ENCODE measurements around the gene SP110.
"Not testable (repeated sequence)": the region's sequence is repeated elsewhere in the genome, so short reads cannot be mapped to it uniquely, and the experiment has no call there.

The SP110 gene

GRCh38 chr2:230224458-230224857, 4.7 kb upstream of the SP110 start:
- no peak for DNase-seq (ENCODE audit: low spot score)

- DNase-seq (ENCODE audit: low spot score), result not testable (repeated sequence)
These were observed 3.0 kb upstream of the SP110 start for GRCh38 chr2:230222829-230223228.

- DNase-seq (ENCODE audit: low spot score), result no peak
These were observed 1.7 kb upstream of the SP110 start for GRCh38 chr2:230221493-230221892.

- DNase-seq (ENCODE audit: low spot score), result no peak
These were observed 674 bp upstream of the SP110 start for GRCh38 chr2:230220347-230220969.

GRCh38 chr2:230218421-230218820, 1.4 kb downstream of the SP110 start:
- no peak for DNase-seq (ENCODE audit: low spot score)

GRCh38 chr2:230217424-230217823, 2.4 kb downstream of the SP110 start:
- DNase-seq (ENCODE audit: low spot score), result no peak

- no peak for DNase-seq (ENCODE audit: low spot score)
These were observed 3.3 kb downstream of the SP110 start for GRCh38 chr2:230216489-230216888.

- no peak for DNase-seq (ENCODE audit: low spot score)
These were observed 10.2 kb downstream of the SP110 start for GRCh38 chr2:230209422-230210051.

GRCh38 chr2:230208576-230208975, 11.2 kb downstream of the SP110 start:
- DNase-seq (ENCODE audit: low spot score), result no peak

GRCh38 chr2:230205721-230206120, 14.1 kb downstream of the SP110 start:
- no peak for DNase-seq (ENCODE audit: low spot score)

- DNase-seq (ENCODE audit: low spot score), result no peak
These were observed 14.8 kb downstream of the SP110 start for GRCh38 chr2:230205034-230205433.

GRCh38 chr2:230203110-230203676, 16.6 kb downstream of the SP110 start:
- DNase-seq (ENCODE audit: low spot score), result no peak

- no peak for DNase-seq (ENCODE audit: low spot score)
These were observed 17.2 kb downstream of the SP110 start for GRCh38 chr2:230202430-230203109.

GRCh38 chr2:230184727-230185578, 34.8 kb downstream of the SP110 start:
- DNase-seq (ENCODE audit: low spot score), result no peak

- DNase-seq (ENCODE audit: low spot score), result no peak
These were observed 38.6 kb downstream of the SP110 start for GRCh38 chr2:230181195-230181594.

GRCh38 chr2:230179907-230180306, 39.9 kb downstream of the SP110 start:
- no peak for DNase-seq (ENCODE audit: low spot score)

- DNase-seq (ENCODE audit: low spot score), result no peak
These were observed 41.0 kb downstream of the SP110 start for GRCh38 chr2:230178546-230179485.

GRCh38 chr2:230176996-230177395, 42.8 kb downstream of the SP110 start:
- DNase-seq (ENCODE audit: low spot score), result no peak

GRCh38 chr2:230174466-230174865, 45.3 kb downstream of the SP110 start:
- no peak for DNase-seq (ENCODE audit: low spot score)

- DNase-seq (ENCODE audit: low spot score), result no peak
These were observed 46.9 kb downstream of the SP110 start for GRCh38 chr2:230172852-230173251.

GRCh38 chr2:230172156-230172555, 47.6 kb downstream of the SP110 start:
- no peak for DNase-seq (ENCODE audit: low spot score)

Data from kidney capillary endothelial cell (primary cell).